BLaER1 treated with 17β-estradiol and CSF1 and Interleukin-3, amounts not matched to agents 10 nM and 100 nM (cell line): Measurements from ENCODE around the gene STAT5A.

Experiments used
- H3K27ac ChIP-seq, 11 experiments: shearing (Covaris generic); formaldehyde crosslinking; 2 replicates each; pipeline ENCODE4 v1.8.1; 2022
- H3K27me3 ChIP-seq, 11 experiments: shearing (Covaris generic); formaldehyde crosslinking; 2 replicates each; pipeline ENCODE4 v1.8.1; 2022
- H3K36me3 ChIP-seq, 11 experiments: shearing (Covaris generic); formaldehyde crosslinking; 2 replicates each; pipeline ENCODE4 v1.8.1; 2022
- H3K4me1 ChIP-seq, 10 experiments: shearing (Covaris generic); formaldehyde crosslinking; 2 replicates each; pipeline ENCODE4 v1.8.1; 2022
- H3K4me2 ChIP-seq, 11 experiments: shearing (Covaris generic); formaldehyde crosslinking; 2 replicates each; pipeline ENCODE4 v1.8.1; 2022
- H3K4me3 ChIP-seq, 10 experiments: shearing (Covaris generic); formaldehyde crosslinking; 2 replicates each; pipeline ENCODE4 v1.8.1; 2022
- H3K9ac ChIP-seq, 11 experiments: shearing (Covaris generic); formaldehyde crosslinking; 2 replicates each; pipeline ENCODE4 v1.8.1; 2022
- H3K9me3 ChIP-seq, 11 experiments: shearing (Covaris generic); formaldehyde crosslinking; replicated peaks in 1 of 11; 2 replicates each; pipeline ENCODE4 v1.8.1; 2022
- H4K20me1 ChIP-seq, 11 experiments: shearing (Covaris generic); formaldehyde crosslinking; 2 replicates each; pipeline ENCODE4 v1.8.1; 2022
- Cebpa-rat ChIP-seq, 11 experiments: shearing (Covaris generic); IDR thresholded peaks; 2 replicates each; pipeline ENCODE4 v1.8.1; 2022

Gene STAT5A

GRCh38 chr17:42311240-42312034 lies 23.1 kb downstream of the STAT5A start:
- peak; percentile 37 to 91 (median 75); a peak in 18 of 22 replicates for TF ChIP-seq Cebpa-rat (IDR thresholded peaks at IDR 0.05)
- Histone ChIP-seq H3K4me2 (peak overlapping the region; percentile 73 to 94 (median 84)), H3K4me3 (peak overlapping the region in 4 of 10 experiments; percentile 25 to 55 (median 42); a peak in 3 of 20 replicates), H3K36me3 (peaks cover 49 to 71% (median 66%) of the 10 kb centered on the region in 11 experiments), H3K9ac (peak overlapping the region; percentile 27 to 61 (median 47); a peak in 20 of 22 replicates), H3K27me3 (no peaks in the 10 kb centered on the region; a peak in 1 of 22 replicates), H3K27ac (peak overlapping the region in 9 of 11 experiments; percentile 16 to 64 (median 34); a peak in 15 of 22 replicates), H3K4me1 (peaks cover 52 to 64% (median 59%) of the 10 kb centered on the region in 10 experiments), H3K9me3 (no peaks in the 10 kb centered on the region), H4K20me1 (peaks cover 0 to 71% (median 8%) of the 10 kb centered on the region in 11 experiments; a peak in 14 of 22 replicates)

- Histone ChIP-seq H3K27me3 (no peaks in the 10 kb centered on the region; a peak in 1 of 22 replicates), H3K9me3 (no peaks in the 10 kb centered on the region), H3K27ac (peak overlapping the region in 9 of 11 experiments; percentile 16 to 64 (median 25); a peak in 13 of 22 replicates), H3K4me2 (peak overlapping the region; percentile 73 to 94 (median 84)), H3K4me3 (peak overlapping the region in 7 of 10 experiments; percentile 24 to 55 (median 37); a peak in 6 of 20 replicates), H4K20me1 (peaks cover 0 to 75% (median 8%) of the 10 kb centered on the region in 11 experiments; a peak in 14 of 22 replicates), H3K4me1 (peaks cover 52 to 68% (median 60%) of the 10 kb centered on the region in 10 experiments), H3K36me3 (peaks cover 43 to 71% (median 66%) of the 10 kb centered on the region in 11 experiments), H3K9ac (peak overlapping the region; percentile 27 to 61 (median 47); a peak in 19 of 22 replicates)
- no peak for TF ChIP-seq Cebpa-rat (IDR thresholded peaks at IDR 0.05)
These were observed 23.7 kb downstream of the STAT5A start for GRCh38 chr17:42312035-42312284.

- peak overlapping the region; percentile 28 to 75 (median 49); a peak in 19 of 22 replicates for H3K9ac ChIP-seq
- no peak for TF ChIP-seq Cebpa-rat (IDR thresholded peaks at IDR 0.05)
- peaks cover 52 to 68% (median 60%) of the 10 kb centered on the region in 10 experiments for H3K4me1 ChIP-seq
- H3K36me3 ChIP-seq: peaks cover 38 to 71% (median 66%) of the 10 kb centered on the region in 11 experiments
- no peaks in the 10 kb centered on the region for H3K9me3 ChIP-seq
- no peaks in the 10 kb centered on the region; a peak in 1 of 22 replicates for H3K27me3 ChIP-seq
- H4K20me1 ChIP-seq: peaks cover 0 to 75% (median 8%) of the 10 kb centered on the region in 11 experiments; a peak in 14 of 22 replicates
- H3K27ac ChIP-seq: peak overlapping the region in 10 of 11 experiments; percentile 8 to 64 (median 24); a peak in 10 of 22 replicates
- H3K4me2 ChIP-seq: peak overlapping the region; percentile 73 to 94 (median 84)
- H3K4me3 ChIP-seq: peak overlapping the region; percentile 24 to 61 (median 32); a peak in 13 of 20 replicates
These were observed 24.2 kb downstream of the STAT5A start for GRCh38 chr17:42312285-42313130.

- Histone ChIP-seq H3K4me3 (no peak overlapping the region), H3K4me1 (peaks cover 52 to 68% (median 60%) of the 10 kb centered on the region in 10 experiments), H3K4me2 (peak overlapping the region in 6 of 11 experiments; percentile 11 to 94 (median 77); a peak in 9 of 22 replicates), H3K27me3 (no peaks in the 10 kb centered on the region; a peak in 1 of 22 replicates), H3K27ac (0 out of 22 replicates have a peak overlapping the region, but pooled peaks of 1 of the 11 experiments have one; percentile 87), H4K20me1 (peaks cover 0 to 70% (median 8%) of the 10 kb centered on the region in 11 experiments; a peak in 14 of 22 replicates), H3K9ac (peak overlapping the region in 1 of 11 experiments; percentile 66; a peak in 1 of 22 replicates), H3K9me3 (no peaks in the 10 kb centered on the region), H3K36me3 (peaks cover 31 to 71% (median 66%) of the 10 kb centered on the region in 11 experiments)
- TF ChIP-seq Cebpa-rat (IDR thresholded peaks at IDR 0.05): no peak
These were observed 25.1 kb downstream of the STAT5A start for GRCh38 chr17:42313389-42313772.

GRCh38 chr17:42313773-42314566 lies 25.7 kb downstream of the STAT5A start:
- Histone ChIP-seq H3K27me3 (no peaks in the 10 kb centered on the region; a peak in 1 of 22 replicates), H3K4me3 (no peak overlapping the region), H3K4me2 (peak overlapping the region; percentile 25 to 94 (median 62); a peak in 16 of 22 replicates), H3K4me1 (peaks cover 53 to 73% (median 61%) of the 10 kb centered on the region in 10 experiments), H3K9ac (peak overlapping the region in 4 of 11 experiments; percentile 66 to 72 (median 69); a peak in 3 of 22 replicates), H3K36me3 (peaks cover 25 to 71% (median 64%) of the 10 kb centered on the region in 11 experiments), H3K27ac (peak overlapping the region in 4 of 11 experiments; percentile 70 to 87 (median 85); a peak in 5 of 22 replicates), H4K20me1 (peaks cover 0 to 64% (median 8%) of the 10 kb centered on the region in 11 experiments; a peak in 13 of 22 replicates), H3K9me3 (no peaks in the 10 kb centered on the region)
- no peak for TF ChIP-seq Cebpa-rat (IDR thresholded peaks at IDR 0.05)

GRCh38 chr17:42315402-42316156 lies 27.3 kb downstream of the STAT5A start:
- Histone ChIP-seq H3K9ac (peak overlapping the region in 8 of 11 experiments; percentile 29 to 72 (median 62); a peak in 12 of 22 replicates), H3K4me3 (no peak overlapping the region; a peak in 1 of 20 replicates), H3K4me1 (peaks cover 64 to 89% (median 71%) of the 10 kb centered on the region in 10 experiments), H4K20me1 (peaks cover 0 to 60% (median 8%) of the 10 kb centered on the region in 11 experiments; a peak in 12 of 22 replicates), H3K36me3 (peaks cover 9 to 68% (median 48%) of the 10 kb centered on the region in 11 experiments), H3K4me2 (peak overlapping the region; percentile 42 to 94 (median 62)), H3K9me3 (no peaks in the 10 kb centered on the region), H3K27ac (peak overlapping the region in 9 of 11 experiments; percentile 2 to 87 (median 67); a peak in 14 of 22 replicates), H3K27me3 (no peaks in the 10 kb centered on the region; a peak in 1 of 22 replicates)
- TF ChIP-seq Cebpa-rat (IDR thresholded peaks at IDR 0.05): no peak

- peak overlapping the region in 2 of 11 experiments; percentile 90 to 94; a peak in 3 of 22 replicates for H3K4me2 ChIP-seq
- peaks cover 55 to 85% (median 66%) of the 10 kb centered on the region in 10 experiments for H3K4me1 ChIP-seq
- H3K36me3 ChIP-seq: peaks cover 6 to 68% (median 48%) of the 10 kb centered on the region in 11 experiments; a peak in 20 of 22 replicates
- no peak for TF ChIP-seq Cebpa-rat (IDR thresholded peaks at IDR 0.05)
- no peak overlapping the region for H3K4me3 ChIP-seq
- no peaks in the 10 kb centered on the region; a peak in 1 of 22 replicates for H3K27me3 ChIP-seq
- H4K20me1 ChIP-seq: peaks cover 0 to 48% (median 6%) of the 10 kb centered on the region in 11 experiments; a peak in 12 of 22 replicates
- peak overlapping the region in 1 of 11 experiments; percentile 87; a peak in 1 of 22 replicates for H3K27ac ChIP-seq
- no peaks in the 10 kb centered on the region for H3K9me3 ChIP-seq
- no peak overlapping the region for H3K9ac ChIP-seq
These were observed 28.5 kb downstream of the STAT5A start for GRCh38 chr17:42316755-42317154.
